ENCODE data around the gene TNIP1.

DNA sequence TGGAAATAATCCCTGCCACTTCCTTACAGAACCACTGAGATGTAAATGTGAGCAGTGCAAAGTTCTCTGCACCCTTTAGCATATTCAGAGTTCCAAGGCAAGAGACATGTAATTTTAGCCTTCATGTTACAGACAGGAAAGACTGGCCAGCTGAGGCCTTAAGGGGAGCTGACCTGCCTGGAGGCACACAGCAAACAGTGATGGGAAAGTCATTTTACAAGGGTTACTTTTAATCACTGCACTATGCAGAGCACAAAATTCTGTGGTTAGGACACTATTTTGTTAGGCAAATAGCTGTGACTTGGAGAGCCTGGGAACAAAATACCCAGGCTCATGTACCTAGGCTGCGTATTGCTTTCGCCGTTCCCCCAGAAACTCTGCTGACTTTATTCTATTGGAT lies 30.2 kb upstream of the TNIP1 start:
- TF ChIP-seq, protein P1, sequence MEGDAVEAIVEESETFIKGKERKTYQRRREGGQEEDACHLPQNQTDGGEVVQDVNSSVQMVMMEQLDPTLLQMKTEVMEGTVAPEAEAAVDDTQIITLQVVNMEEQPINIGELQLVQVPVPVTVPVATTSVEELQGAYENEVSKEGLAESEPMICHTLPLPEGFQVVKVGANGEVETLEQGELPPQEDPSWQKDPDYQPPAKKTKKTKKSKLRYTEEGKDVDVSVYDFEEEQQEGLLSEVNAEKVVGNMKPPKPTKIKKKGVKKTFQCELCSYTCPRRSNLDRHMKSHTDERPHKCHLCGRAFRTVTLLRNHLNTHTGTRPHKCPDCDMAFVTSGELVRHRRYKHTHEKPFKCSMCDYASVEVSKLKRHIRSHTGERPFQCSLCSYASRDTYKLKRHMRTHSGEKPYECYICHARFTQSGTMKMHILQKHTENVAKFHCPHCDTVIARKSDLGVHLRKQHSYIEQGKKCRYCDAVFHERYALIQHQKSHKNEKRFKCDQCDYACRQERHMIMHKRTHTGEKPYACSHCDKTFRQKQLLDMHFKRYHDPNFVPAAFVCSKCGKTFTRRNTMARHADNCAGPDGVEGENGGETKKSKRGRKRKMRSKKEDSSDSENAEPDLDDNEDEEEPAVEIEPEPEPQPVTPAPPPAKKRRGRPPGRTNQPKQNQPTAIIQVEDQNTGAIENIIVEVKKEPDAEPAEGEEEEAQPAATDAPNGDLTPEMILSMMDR (IDR thresholded peaks at IDR 0.05; ENCODE audit: borderline replicate concordance, extremely low read depth, low read length, poor library complexity, severe bottlenecking), result no peak
- TF ChIP-seq EZH2 (IDR thresholded peaks at IDR 0.05; ENCODE audit: borderline replicate concordance, low read depth, low read length, severe bottlenecking), result no peak

Data from DND-41 (cell line).